GM21515 (cell line): ENCODE data around the gene TYW1B.
"Not testable (repeated sequence)": the region's sequence is repeated elsewhere in the genome, so short reads cannot be mapped to it uniquely, and the experiment has no call there.

Source experiments
- ATAC-seq: cut with Tn5 transposase; IDR thresholded peaks from one replicate; pipeline ENCODE4 v1.9.1; 2021; ENCODE audit not compliant: unreplicated experiment

The TYW1B gene

DNA sequence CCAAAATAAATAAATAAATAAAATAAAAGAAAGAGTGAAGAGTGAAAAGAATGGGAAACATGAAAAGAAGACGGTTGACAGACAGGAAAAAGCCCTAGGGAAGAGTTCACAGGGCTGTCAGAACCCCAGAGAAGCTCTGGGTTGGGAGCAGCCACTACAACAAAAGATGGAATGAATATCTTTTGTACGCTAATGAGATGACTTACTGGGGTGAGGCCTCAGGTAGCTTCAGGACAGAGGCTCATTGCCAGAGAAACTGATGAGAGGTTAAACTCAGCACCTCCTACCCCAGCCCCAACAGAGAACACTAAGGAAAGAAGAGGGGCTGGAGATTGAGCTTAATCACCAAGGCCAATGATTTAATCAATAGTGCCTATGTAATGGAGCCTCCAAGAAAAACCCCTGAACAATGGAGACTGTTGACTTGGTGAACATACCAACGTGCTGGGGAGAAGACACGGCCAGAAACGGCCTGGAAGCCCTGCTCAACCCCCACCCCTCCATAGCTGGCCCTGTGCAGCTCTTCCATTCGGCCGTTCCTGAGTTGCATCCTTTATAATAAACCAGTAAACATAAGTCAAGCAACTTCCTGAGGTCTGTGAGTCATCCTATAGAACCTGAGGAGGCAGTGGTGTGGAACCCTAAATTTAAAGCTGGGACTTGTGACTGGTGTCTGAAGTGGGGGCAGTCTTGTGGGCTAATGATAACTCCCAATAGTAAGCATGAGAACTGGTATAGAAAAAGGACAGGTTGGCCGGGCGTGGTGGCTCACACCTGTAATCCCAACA lies 11.4 kb downstream of the TYW1B start:
- ATAC-seq, result not testable (repeated sequence)

DNA sequence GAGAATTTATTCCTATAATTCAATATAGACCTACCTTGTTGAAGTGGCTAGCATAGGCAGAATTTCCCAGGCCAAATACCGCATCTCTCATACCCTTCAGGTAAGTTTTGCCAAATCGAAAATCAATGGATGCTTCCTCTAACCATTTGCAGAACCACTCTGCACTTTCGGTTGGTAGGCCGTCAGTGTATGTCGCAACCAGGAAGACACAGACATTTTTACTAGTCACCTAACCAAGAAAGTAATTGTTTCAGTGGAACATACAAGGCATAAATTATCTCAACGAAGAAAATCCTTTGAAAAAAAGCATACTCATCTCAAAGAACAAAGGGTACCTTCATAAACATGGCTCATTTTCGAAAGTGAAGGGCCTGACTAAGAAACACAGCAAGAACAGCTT lies 17.6 kb downstream of the TYW1B start:
- not testable (repeated sequence) for ATAC-seq

DNA sequence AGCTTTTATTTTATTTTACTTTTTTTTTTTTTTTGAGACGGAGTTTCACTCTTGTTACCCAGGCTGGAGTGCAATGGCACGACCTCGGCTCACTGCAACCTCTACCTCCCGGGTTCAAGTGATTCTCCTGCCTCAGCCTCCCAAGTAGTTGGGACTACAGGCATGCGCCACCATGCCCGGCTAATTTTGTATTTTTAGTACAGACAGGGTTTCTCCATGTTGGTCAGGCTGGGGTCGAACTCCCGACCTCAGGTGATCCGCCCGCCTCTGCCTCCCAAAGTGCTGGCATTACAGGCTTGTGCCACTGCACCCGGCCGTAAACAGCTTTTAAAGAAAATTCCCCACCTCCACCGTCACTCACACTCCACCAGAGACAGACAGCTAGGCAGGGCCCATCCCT lies 19.5 kb downstream of the TYW1B start:
- ATAC-seq, result not testable (repeated sequence)

DNA sequence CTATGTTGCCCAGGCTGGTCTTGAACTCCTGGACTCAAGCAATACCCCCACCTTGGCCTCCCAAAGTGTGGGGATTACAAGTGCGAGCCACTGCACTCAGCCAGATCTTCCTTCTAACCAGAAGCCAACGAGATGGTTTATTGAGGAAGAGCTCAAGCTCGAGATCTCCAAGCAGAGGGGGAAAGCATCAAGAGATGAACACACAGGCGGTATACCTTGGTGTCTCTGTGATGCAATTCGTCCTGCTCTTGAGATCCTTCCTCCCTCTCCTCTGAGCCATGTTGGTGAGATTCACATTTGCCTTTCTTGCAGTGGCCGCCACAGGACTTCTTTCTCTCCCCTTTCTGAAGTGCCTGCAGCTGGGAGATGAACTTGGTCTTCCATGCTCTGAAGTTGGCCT lies 21.1 kb downstream of the TYW1B start:
- not testable (repeated sequence) for ATAC-seq

DNA sequence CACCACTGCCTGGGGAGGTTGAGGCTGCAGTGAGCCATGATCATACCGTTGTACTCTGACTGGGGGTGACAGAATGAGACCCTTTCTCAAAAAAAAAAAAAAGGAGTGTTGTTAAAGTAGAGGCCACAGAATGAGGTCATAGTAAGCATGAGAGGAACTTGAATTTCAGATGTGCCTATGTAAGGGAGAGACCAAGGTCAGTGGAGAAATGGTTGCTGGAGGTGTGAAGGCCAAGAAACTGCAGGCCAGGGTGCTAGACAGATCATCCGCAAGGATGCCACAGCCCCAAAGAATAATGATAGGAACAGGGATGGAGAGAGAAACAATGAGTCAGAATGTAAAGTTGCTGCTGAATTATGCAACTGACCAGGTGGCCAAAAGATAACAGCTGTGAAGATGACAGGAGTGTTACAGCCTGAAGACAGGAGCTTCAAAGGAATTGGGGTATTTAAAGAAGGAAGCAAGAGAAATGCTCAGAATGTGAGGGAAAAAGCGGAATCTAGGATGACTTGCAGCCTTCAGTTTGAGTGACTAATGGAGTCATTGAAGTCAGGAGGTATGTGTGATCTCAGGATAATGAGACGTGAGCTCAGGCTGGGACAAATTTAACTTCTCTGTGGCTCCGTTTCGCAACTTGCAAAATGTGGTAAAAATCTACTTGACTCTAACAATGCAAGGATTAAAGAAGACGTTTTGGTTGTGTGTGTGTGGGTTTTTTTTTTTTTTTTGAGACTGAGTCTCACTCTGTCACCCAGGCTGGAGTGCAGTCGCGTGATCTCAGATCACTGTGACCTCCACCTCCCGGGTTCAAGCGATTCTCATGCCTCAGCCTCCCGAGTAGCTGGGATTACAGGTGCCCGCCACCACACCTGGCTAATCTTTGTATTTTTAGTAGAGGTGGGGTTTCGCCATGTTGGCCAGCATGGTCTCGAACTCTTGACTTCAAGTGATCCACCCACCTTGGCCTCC lies 22.2 kb downstream of the TYW1B start:
- ATAC-seq, result no peak

DNA sequence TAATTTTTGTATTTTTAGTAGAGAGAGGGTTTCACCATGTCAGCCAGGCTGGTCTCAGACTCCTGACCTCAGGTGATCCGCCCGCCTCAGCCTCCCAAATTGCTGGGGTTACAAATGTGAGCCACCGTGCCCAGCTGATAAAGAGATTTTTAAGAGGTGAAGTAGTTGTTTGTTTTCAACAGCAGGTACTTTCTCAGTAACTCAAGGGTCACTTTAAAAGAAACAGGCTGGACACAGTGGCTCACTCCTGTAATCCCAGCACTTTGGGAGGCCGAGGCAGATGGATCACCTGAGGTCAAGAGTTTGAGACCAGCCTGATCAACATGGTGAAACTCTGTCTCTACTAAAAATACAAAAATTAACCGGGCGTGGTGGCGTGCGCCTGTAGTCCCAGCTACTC lies 24.2 kb downstream of the TYW1B start:
- not testable (repeated sequence) for ATAC-seq

DNA sequence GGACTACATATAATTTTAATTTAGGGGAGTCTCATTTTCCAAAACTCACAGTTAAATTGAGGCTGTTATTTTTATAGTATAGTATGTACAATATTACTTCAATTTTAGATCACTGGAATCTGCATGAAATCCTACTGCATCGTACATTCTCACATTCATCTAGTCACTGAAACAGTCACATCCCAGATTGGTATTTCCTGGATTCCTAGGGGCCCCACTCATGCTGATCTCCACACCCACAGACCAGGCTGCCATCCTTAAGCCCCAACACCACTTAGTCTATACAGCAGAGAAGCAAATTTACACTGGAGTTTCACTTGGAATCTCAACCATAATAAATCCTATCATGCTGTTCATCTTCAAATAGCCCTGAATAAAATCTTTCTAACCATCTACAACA lies 26.4 kb downstream of the TYW1B start:
- not testable (repeated sequence) for ATAC-seq

DNA sequence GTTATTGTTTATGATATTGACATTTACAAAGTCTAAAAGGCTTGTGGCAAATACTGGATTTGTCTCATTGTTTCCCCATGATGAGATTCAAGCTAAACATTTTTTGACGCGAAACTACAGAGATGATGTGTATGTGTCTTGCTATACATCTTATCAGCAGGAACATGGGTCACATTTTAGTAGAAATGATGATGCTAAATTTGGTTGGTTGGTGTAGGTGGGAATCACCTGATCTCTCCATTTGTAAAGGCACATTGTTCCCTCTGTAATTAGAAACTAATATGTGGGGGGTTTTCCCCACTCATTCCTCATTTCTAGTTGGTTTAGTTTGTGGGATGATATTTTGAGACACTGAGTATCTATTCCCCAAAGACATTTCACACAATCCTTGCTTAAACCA lies 32.6 kb downstream of the TYW1B start:
- ATAC-seq, result not testable (repeated sequence)

DNA sequence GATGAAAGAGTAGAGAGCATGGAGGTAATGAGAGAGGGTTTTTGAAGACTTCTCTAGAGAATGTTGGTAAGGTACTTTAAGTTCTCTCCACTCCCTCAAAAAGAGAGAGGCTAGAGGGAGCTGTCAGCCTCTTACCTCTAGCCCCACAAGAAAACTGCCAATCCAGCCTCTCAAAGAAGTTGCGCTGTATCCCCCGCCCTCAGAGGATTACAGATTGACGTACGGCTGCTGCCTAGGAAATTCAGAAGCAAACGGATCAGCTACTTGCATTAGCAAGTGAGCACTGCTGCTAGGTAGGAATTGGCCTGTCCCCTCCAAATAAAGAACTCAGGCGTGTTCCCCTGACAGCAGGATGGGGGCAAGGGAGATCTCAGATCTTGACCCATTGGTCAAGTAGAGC lies 34.2 kb downstream of the TYW1B start:
- no peak for ATAC-seq

DNA sequence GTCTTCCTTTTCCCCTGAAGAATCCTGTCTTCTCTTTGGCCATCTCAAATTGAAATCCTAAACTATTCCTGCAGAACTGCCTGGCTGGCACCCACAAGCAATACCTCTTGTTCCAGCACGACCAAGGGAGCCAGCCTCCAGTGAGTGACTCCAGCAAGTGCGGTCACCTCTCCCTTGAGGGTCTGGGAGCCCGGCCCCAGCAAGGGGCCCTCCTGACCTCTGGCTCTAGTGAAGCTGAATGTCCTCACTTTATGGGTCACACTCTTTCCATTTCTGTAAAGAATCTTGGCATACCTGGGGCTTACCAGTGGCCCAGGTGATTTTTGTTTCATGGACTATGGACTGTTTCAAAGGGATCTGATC lies 37.3 kb downstream of the TYW1B start:
- not testable (repeated sequence) for ATAC-seq

DNA sequence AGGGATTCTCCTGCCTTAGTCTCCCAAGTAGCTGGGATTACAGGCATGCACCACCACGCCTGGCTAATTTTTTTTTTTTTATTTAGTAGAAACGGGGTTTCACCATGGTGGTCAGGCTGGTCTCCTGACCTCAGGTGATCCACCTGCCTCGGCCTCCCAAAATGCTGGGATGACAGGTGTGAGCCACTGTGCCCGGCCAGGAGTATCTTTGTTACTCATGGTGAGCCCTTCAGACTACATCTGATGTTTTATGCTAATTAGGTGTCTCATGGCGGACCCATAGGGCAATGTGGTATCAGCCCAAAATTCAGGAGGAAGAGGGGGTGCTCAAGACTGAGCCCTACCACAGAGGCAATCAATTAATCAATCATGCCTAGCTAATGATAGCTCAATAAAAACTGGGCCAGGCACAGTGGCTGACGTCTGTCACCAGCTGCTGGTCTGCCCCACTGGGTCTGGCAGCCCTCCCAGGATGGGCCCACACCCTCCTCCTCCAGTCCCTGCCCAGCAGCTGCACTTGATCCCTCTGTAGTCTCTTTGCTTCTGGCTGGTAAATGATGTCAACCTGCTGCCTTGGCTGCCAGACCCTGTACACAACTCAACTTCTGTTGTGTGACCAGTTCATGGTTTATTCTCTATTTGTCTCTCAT lies 37.8 kb downstream of the TYW1B start:
- ATAC-seq, result not testable (repeated sequence)

DNA sequence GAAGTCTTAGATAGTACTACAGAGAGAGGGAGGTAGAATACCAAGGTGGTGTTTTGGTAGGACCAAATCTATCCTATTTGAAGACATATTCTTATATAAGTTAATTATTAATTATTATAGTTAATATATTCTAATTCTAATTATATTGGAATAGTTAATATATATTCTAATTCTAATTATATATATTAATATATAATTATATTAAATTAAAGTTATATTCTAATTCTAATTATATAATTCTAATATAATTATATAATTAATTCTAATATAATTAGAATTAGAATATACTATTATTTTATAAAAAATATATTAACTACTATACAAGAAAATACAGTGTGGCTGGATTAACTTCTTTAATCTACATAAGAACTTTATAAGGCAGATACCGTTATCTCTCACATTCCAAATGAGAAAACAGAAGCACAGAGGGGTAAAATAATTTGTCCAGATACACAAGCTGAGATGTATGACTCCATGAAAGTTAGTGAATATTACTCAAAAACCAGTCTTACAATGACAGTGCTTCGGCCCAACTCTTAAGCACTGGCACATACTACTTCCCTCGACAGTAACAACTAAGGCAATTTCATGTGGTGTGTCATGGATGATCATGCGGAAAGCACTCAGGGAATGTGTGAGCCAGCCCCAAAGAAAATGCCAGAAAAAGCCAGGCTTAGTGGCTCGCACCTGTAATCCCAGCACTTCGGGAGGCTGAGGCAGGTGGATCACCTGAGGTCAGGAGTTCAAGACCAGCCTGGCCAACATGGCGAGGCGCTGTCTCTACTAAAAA lies 42.6 kb downstream of the TYW1B start:
- ATAC-seq, result no peak

DNA sequence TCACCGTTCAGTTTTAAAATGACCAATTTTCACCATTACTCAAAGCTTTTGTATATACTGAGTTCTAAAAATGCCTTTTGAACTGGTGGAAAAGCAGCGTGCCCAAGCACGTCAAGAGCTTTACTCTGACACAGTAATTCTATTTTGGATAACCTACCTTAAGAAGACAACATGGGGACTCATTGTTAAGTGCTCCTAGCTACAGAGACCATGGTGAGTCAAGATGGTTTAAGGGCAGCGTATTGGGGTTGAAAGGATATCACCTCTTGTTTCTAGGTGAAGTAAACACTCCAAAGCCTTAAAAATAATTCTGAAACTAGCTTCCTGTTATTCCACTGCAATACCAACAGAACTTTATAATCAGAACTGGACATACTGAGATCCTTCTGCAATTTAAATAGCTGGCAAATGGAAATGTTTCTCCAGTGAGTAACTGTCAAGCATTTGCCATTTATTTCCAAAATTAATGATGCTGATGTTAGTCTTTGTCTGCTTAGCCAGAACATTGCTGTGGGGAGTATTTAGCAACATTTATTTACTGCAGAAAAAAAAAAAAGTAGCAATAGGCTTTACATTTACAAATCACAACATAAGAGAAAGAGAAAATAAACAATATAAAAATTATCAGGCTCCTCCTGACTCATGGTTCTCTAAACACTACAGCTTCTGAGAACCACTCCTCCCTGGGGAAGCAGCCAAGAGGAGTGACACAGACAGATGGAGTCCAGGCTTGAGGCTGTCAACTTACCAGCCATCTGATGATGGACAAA lies 44.2 kb downstream of the TYW1B start:
- ATAC-seq, result not testable (repeated sequence)

DNA sequence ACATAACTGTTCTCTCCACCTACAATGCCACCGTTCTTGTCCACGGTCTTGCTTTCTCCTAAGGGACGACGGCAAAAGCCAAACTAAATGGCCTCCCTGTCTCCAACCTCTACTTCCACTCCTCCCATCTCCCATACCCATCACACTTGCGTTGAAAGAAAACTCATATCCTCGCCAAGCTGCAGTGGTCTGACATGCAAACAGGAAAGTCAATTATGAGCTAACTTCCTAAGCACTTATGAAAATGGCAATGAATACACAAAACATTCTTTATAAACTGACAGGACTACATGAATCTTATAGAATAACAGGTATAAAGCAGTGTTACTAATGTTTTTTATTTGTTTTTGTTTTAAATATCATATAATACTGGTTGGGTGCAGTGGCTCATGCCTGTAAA lies 46.4 kb downstream of the TYW1B start:
- no peak for ATAC-seq

DNA sequence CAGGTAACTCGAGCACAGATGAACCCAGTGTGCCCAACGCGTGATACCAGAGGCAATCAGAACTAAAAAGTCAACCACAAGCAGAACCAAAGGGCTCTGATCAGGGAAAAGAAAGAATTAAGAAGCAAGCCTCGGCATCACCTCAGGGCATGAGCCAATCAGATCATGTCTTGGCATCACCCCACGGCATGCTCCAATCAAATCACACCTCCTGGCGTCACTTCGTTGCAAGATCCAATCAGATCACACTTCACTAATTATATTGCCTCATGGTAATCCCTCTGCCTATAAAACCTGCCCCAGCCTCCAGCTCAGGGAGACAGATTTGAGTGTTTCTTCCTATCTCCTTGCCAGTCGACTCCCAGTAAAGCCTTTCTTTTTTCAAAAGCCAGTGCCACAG lies 46.8 kb downstream of the TYW1B start:
- ATAC-seq, result no peak

DNA sequence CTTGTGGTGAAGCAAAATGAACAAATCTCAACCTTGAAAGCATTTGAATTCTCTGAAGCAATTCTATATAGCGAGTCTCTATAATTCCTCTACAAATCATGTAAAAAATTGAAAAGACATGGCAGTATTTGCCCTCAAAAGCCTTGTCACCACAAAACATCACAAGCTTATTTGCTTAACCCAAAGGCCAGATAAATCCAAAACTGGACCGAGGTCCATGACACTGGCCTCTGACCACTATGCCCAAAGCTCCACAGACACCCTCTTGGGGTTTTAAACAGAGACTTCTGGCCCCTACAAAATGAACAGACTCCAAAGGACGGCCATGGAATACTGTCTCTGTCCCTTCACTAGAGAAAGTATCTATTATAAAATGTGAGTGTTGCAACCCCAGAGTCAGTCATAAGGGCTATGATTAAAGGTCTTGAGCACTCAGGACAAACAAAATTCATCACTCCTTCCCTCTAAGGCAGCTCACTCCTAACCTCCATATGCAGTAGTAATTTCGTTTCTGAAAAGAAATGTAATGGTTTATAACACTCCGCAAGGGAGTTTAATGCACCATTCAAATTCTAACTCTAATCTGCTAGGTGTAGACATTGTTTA lies 47.6 kb downstream of the TYW1B start:
- ATAC-seq, result not testable (repeated sequence)

DNA sequence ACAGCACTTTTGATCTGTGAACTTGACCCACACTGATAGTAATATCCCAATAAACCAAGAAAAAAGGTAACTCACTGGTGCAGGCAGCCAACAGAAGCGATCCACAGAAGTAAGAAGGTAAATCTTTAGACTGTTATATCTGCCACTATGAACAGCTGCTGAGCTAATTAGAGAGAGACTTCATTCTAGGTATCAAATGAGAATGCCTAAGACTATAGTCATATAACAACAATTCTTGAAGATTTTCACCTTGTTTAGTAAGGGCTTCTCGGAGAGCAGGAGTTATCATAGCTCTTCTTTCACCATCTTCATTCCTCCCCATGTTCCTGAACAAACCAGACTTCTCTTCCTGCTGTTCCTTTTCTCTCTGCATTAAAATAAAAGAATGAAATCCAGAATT lies 50.8 kb downstream of the TYW1B start:
- not testable (repeated sequence) for ATAC-seq

DNA sequence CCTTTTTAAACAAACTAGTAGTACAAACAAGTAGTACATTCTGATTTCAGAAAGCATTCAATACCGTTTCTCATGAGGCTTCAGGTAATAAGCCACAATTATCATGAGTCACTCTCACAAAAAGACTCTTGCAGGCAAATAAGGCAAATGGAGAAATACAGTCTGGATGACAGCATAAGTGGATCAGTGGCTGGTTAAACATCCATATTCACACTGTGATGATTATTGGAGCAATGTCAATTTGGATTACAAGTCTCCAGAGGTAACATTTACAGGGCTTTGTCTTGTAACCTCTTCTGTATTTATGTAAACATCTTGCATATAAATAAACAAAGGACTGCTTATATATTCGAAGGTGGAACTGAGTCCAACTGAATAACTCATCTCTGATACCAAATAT lies 55.4 kb downstream of the TYW1B start:
- ATAC-seq, result not testable (repeated sequence)

DNA sequence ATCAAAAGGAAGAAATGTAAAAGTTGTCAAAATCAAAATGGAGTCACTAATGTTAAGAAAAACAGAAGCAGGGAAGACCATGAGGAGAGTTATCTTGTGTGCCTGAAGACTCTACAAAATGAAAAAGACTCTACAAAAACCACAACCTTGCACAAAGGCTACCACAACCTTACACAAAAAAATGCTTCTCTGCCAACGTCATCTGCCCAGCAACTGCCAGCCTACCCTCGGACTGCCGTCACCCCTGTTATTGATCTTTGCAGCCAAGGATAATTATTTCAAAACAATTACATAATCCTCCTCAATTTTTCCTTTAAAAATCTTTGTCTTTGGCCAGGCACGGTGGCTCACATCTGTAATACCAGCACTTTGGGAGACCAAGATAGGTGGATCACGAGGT lies 61.0 kb downstream of the TYW1B start:
- ATAC-seq, result not testable (repeated sequence)
